ENCODE data around the gene WDR4. TPM values are rescaled to one million over a fixed set of nuclear protein-coding genes. Genes with fewer than 3 reads are reported as not detected.
"Not testable (repeated sequence)": the region's sequence is repeated elsewhere in the genome, so short reads cannot be mapped to it uniquely, and the experiment has no call there.

WDR4 gene
- total RNA-seq, 2 experiments from 2014 or later: 18.2 to 18.5 TPM

DNA sequence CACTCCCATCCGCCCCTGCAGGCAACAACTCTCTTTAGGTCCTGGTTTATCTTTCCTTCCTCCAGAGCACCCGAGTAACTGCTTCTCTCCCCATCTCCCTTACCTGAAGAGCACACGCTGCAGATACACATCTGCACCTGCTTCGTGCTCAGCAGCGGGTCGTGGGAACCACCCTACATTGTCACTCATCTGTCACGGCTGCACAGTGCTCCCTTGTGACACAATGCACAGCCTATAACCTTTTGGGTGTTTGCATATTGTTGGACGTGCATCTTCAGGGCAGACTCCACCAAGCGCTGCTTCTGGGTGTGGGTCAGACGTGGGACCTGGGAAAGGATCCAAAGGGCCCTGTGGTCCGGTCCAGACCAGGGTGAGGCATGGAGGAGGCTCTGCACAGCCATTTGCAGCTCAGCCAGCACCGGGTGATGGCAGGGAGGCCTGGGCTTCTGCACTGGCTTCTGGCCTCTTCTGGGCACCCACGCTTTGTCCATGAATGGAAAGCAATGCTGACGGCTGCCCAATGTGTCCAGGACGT is 42.5 kb downstream of the WDR4 start:
- H3K9me3 Mint-ChIP-seq: no peaks in the 10 kb centered on the region
- CTCF ChIA-PET: no interaction called here

DNA sequence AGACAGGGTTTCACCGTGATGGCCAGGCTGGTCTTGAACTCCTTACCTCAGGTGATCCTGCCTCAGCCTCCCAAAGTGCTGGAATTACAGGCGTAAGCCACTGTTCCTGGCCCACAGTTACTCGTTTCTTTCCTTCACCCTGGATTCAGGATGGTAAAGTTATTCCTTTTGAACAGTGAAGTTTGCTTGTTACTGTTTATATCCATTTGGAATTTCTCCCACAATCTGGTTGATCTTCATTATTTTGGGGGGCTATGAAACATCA is 43.0 kb downstream of the WDR4 start:
- H3K27me3 Mint-ChIP-seq: peaks cover 1% of the 10 kb centered on the region
- ChIA-PET CTCF (no interaction called here), POLR2A (no interaction called here)
- H3K4me1 Mint-ChIP-seq: peaks cover 28% of the 10 kb centered on the region
- H3K36me3 Mint-ChIP-seq (ENCODE audit: low read depth): peaks cover 6% of the 10 kb centered on the region
- H3K4me3 Mint-ChIP-seq: no peak overlapping the region
- DNase-seq: no peak
- no peak overlapping the region for H3K27ac Mint-ChIP-seq
- no peaks in the 10 kb centered on the region for H3K9me3 Mint-ChIP-seq

More for the DNA sequence above, 42.5 kb downstream of the WDR4 start:
- H3K4me1 Mint-ChIP-seq: peaks cover 23% of the 10 kb centered on the region
- H3K27ac Mint-ChIP-seq: no peak overlapping the region
- no peak overlapping the region for H3K4me3 Mint-ChIP-seq
- no peak for DNase-seq
- POLR2A ChIA-PET: no interaction called here
- H3K27me3 Mint-ChIP-seq: peaks cover 1% of the 10 kb centered on the region
- H3K36me3 Mint-ChIP-seq (ENCODE audit: low read depth): peaks cover 6% of the 10 kb centered on the region

DNA sequence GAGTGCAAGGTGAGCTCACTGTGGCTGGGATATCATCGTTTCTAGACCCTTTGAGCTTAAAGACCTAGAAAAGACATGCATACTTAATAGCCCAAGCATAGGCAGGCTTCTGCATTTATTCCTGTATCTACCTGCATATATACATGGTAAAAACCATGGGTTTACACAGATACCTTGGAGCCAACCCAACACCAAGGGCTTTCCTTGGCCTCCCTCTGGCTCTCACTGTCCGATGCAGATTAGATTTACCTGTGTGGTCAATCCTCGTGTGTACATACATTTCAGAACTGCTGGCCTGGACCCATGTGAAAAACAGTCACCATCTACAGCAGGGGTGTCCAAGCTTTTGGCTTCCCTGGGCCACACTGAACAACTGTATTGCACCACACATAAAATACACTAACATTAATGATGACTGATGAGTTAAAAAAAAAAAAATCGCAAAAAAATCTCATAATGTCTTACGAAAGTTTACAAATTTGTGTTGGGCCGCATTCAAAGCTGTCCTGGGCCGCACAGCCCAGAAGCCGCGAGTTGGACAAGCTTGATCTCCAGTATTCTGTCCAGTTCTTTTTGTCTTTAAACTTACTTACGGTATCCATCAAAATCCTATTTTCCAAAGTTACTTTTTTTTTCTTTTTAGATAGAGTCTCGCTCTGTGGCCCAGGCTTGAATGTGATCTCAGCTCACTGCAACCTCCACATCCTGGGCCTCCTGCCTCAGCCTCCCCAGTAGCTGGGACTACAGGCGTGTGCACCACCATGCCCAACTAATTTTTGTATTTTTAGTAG is 43.5 kb downstream of the WDR4 start:
- ChIA-PET CTCF (no interaction called here), POLR2A (interaction anchor here (0.7 kb wide), 1 partner anchor 64 kb away, joined by 3 read pairs; no protein-coding TSS in a partner anchor)
- peaks cover 4% of the 10 kb centered on the region for H3K27me3 Mint-ChIP-seq
- peaks cover 32% of the 10 kb centered on the region for H3K4me1 Mint-ChIP-seq
- no peaks in the 10 kb centered on the region for H3K9me3 Mint-ChIP-seq
- peaks cover 6% of the 10 kb centered on the region for H3K36me3 Mint-ChIP-seq (ENCODE audit: low read depth)
- no peak overlapping the region for H3K4me3 Mint-ChIP-seq
- H3K27ac Mint-ChIP-seq: no peak overlapping the region
- peak; percentile 9 for DNase-seq

DNA sequence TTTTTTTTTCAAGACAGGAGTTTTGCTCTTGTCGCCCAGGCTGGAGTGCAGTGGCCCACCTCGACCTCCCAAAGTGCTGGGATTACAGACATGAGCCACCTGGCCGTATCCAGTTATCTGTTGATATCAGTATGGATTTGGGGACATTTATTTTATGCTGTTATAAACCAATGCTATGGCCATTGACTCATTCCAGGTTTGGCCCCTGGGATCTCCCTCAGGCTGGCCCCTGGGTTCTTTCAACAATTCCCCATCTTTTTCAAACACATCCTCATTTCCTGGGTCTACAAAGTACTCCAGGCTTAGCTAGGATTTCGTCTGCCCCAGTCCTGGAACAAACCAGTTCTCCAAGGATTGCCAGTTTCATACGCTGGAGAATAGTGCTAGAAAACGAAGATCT is 44.1 kb downstream of the WDR4 start:
- POLR2A ChIA-PET: no interaction called here
- DNase-seq: peak; percentile 4
- peaks cover 6% of the 10 kb centered on the region for H3K36me3 Mint-ChIP-seq (ENCODE audit: low read depth)
- H3K4me3 Mint-ChIP-seq: no peak overlapping the region
- H3K27ac Mint-ChIP-seq: no peak overlapping the region
- peaks cover 6% of the 10 kb centered on the region for H3K27me3 Mint-ChIP-seq
- H3K4me1 Mint-ChIP-seq: peaks cover 35% of the 10 kb centered on the region
- H3K9me3 Mint-ChIP-seq: no peaks in the 10 kb centered on the region
- CTCF ChIA-PET: no interaction called here

DNA sequence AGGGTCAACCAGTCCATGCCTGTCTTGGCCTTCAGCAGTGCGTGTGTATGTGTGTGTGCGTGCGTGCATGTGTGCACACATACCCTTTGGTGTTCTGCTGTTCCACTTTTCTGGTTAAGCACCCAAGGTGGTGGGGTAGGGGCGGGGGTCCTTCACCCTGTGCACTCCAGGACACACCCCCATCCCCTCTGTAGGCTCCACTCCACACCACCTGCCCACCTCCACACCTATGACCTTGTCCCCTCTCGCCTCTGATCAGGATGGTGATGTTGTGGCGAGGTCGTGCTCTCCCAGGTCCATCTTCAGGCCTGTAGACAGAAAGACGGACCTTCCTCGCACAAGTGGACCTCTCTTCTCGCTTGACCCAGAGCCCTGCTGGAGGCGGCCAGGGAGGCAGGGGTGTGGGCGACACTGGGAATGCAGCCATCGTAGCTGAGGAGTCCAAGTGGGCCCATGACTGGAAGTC is 44.6 kb downstream of the WDR4 start:
- no peak overlapping the region for H3K27ac Mint-ChIP-seq
- peaks cover 6% of the 10 kb centered on the region for H3K36me3 Mint-ChIP-seq (ENCODE audit: low read depth)
- ChIA-PET POLR2A (no interaction called here), CTCF (no interaction called here)
- H3K4me1 Mint-ChIP-seq: peaks cover 35% of the 10 kb centered on the region
- peak; percentile 4 for DNase-seq
- H3K27me3 Mint-ChIP-seq: peaks cover 9% of the 10 kb centered on the region
- H3K9me3 Mint-ChIP-seq: no peaks in the 10 kb centered on the region
- H3K4me3 Mint-ChIP-seq: no peak overlapping the region

DNA sequence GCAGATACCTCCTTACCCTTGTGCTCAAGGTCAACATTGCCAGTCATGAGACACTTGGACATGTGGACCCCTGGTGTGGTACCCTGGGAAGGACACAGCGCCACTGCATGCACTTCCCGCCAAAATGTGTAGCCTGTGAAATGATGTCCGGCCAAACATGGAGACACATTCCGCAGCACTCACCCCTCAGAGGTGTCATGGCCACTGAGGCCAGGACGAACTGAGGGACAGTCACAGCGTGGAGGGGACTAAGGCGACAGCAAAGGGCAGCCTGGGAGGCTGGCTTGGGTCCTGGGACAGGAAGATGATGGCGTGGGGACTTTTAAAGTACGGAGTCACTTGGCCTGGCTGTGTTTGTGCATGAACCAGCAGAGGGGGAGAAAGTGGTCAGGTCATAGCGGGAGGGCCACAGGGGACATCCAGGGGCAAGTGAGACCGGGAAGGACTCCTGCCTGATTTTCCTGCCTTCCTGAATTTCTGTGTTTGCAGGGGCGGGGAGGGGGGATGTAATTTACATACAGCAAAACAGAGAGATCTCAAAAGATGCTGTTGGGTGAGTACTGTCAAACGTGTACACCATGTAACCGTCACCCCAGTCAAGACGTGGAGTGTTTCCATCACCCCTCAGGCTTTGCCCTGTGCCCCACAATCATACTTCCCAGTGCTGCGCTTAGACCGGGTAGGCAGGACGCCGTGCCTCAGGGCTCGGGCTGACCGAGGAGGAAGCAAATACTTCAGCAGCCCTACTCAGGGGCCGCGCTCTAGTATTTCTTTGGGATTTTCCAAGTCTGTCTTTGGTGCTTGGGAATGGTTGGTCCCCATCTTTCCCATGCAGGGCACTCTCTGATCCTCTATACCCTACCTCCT is 45.2 kb downstream of the WDR4 start:
- no peak overlapping the region for H3K4me3 Mint-ChIP-seq
- ChIA-PET CTCF (interaction anchor here (0.6 to 3.6 kb wide), 2 partner anchors 241 to 416 kb away, joined by 3 to 23 read pairs; no protein-coding TSS in a partner anchor), POLR2A (no interaction called here)
- peaks cover 16% of the 10 kb centered on the region for H3K27me3 Mint-ChIP-seq
- H3K9me3 Mint-ChIP-seq: no peaks in the 10 kb centered on the region
- H3K27ac Mint-ChIP-seq: no peak overlapping the region
- DNase-seq: peak; percentile 15
- H3K4me1 Mint-ChIP-seq: peaks cover 35% of the 10 kb centered on the region
- peaks cover 2% of the 10 kb centered on the region for H3K36me3 Mint-ChIP-seq (ENCODE audit: low read depth)

DNA sequence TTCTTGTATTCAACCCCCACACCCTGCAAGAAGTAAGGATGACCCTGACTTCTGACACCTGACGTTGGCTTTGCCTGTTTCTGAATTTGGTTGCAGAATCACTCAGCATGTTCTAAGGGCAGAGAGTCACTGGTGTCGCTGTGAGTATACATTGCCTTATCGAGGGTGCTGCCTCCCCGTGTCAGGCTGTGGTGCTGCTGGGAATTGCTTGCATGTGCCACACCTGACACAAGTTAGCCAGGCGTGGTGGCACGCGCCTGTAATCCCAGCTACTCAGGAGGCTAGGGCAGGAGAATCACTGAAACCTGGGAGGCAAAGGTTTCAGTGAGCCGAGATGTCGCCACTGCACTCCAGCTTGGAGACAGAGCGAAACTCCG is 45.9 kb downstream of the WDR4 start:
- POLR2A ChIA-PET: no interaction called here
- H3K27ac Mint-ChIP-seq: no peak overlapping the region
- H3K27me3 Mint-ChIP-seq: peaks cover 21% of the 10 kb centered on the region
- H3K4me3 Mint-ChIP-seq: peak overlapping the region; percentile 3
- peak; percentile 73 for DNase-seq
- H3K36me3 Mint-ChIP-seq (ENCODE audit: low read depth): no peaks in the 10 kb centered on the region
- H3K4me1 Mint-ChIP-seq: peaks cover 35% of the 10 kb centered on the region
- no peaks in the 10 kb centered on the region for H3K9me3 Mint-ChIP-seq
- CTCF ChIA-PET: interaction anchor here (0.6 to 3.6 kb wide), 3 partner anchors 240 to 415 kb away, joined by 3 to 23 read pairs (median 3); no protein-coding TSS in a partner anchor

DNA sequence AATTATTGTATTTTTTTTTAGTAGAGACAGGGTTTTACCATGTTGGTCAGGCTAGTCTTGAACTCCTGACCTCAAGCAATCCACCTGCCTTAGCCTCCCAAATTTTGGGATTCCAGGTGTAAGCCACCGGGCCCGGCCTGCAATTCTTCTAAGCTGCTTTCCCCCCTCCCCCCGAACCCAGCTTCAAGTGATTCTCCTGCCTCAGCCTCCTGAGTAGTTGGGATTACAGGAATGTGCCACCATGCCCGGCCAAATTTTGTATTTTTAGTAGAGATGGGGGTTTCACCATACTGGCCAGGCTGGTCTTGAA is 47.1 kb downstream of the WDR4 start:
- H3K36me3 Mint-ChIP-seq (ENCODE audit: low read depth); H3K27ac Mint-ChIP-seq; H3K9me3 Mint-ChIP-seq; POLR2A ChIA-PET; H3K4me3 Mint-ChIP-seq; DNase-seq: not testable (repeated sequence)
- peaks cover 35% of the 10 kb centered on the region for H3K4me1 Mint-ChIP-seq
- H3K27me3 Mint-ChIP-seq: peaks cover 32% of the 10 kb centered on the region
- CTCF ChIA-PET: interaction anchor here (3.6 kb wide), 1 partner anchor 239 kb away, joined by 23 read pairs; no protein-coding TSS in a partner anchor

DNA sequence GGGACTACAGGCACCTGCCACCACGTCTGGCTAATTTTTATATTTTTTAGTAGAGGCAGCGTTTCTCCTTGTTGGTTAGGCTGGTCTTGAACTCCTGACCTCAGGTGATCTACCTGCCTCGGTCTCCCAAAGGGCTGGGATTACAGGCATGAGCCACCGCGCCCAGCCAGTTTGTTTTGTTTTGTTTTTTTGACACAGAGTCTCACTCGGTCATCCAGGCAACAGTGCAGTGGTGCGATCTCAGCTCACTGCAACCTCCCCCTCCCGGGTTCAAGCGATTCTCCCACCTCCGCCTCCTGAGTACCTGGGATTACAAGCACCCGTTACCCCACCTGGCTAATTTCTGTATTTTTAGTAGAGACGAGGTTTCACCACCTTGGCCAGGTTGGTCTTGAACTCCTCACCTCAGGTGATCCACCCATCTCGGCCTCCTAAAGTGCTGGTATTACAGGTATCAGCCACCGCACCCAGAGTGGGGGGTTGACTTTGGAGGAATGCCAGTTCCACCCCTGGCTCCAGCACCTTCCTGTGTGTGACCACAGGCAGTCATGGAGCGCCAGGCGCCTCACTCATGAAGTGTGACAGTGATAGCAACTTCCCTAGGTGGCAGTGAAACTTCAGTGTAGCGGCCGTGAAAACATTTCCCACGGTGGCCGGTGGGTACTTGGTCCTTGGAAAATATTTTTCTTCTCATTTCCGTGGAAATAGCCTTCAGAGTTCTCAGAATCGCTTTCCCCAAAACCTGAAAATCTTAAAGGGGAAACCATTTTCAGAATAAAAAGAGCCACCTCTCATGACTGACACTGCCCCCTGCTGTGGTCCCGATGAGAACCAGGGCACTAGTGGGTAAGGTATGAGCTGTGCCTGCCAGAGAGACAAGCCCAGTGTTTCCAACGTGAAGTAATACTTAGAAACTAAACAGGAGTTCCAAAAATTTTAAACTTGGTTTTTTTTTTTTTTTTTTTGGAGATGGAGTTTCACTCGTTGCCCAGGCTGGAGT is 48.6 kb downstream of the WDR4 start:
- peak; percentile 28 for DNase-seq
- POLR2A ChIA-PET: no interaction called here
- Mint-ChIP-seq H3K9me3 (no peaks in the 10 kb centered on the region), H3K4me3 (no peak overlapping the region), H3K27ac (no peak overlapping the region), H3K36me3 (ENCODE audit: low read depth) (no peaks in the 10 kb centered on the region), H3K27me3 (peaks cover 37% of the 10 kb centered on the region), H3K4me1 (peaks cover 35% of the 10 kb centered on the region)
- CTCF ChIA-PET: interaction anchor here (0.6 to 3.6 kb wide), 3 partner anchors 137 to 237 kb away, joined by 3 to 23 read pairs (median 3); no protein-coding TSS in a partner anchor

DNA sequence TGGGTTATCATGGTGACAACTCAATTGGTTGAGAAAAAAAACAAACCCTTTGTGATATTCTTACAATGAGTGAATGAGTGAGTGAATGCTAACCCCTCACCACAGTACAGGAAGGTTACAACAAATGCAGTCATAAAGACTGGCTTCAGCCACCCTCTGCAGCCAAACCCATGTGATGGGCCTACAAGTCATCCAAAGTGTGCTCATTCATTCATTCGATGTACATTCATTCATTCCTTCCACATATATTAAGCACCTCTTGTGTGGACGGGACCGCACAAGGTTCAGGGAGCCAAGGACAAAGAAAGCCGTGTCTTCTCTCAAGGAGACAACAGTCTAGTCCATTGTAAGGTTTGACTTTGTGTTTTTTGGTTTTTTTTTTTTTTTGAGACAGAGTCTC is 49.4 kb downstream of the WDR4 start:
- peaks cover 35% of the 10 kb centered on the region for H3K4me1 Mint-ChIP-seq
- POLR2A ChIA-PET: no interaction called here
- H3K9me3 Mint-ChIP-seq: no peaks in the 10 kb centered on the region
- H3K36me3 Mint-ChIP-seq (ENCODE audit: low read depth): no peaks in the 10 kb centered on the region
- H3K27ac Mint-ChIP-seq: no peak overlapping the region
- CTCF ChIA-PET: no interaction called here
- no peak for DNase-seq
- no peak overlapping the region for H3K4me3 Mint-ChIP-seq
- peaks cover 45% of the 10 kb centered on the region for H3K27me3 Mint-ChIP-seq

DNA sequence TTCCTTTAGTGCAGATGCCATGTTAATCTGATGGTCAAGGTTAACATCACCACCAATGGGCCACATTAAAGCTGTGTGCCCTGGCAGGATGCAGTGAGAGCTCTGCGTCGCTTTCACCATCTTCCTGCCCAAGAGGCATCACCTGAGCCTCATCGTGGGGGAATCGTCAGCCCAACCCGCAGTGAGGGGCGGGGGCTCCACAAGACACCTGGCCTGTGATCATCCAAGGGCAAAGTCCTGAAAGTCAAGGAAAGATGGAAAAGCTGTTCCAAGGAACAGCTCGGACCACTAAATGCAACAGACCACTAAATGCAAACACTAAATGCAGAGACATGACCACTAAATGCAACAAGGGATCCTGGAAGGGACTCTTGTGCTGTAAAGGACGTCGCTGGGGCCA is 49.9 kb downstream of the WDR4 start:
- Mint-ChIP-seq H3K36me3 (ENCODE audit: low read depth) (no peaks in the 10 kb centered on the region), H3K27me3 (peaks cover 47% of the 10 kb centered on the region), H3K4me1 (peaks cover 35% of the 10 kb centered on the region), H3K4me3 (no peak overlapping the region), H3K9me3 (no peaks in the 10 kb centered on the region), H3K27ac (no peak overlapping the region)
- POLR2A ChIA-PET: no interaction called here
- DNase-seq: peak; percentile 8
- CTCF ChIA-PET: no interaction called here

DNA sequence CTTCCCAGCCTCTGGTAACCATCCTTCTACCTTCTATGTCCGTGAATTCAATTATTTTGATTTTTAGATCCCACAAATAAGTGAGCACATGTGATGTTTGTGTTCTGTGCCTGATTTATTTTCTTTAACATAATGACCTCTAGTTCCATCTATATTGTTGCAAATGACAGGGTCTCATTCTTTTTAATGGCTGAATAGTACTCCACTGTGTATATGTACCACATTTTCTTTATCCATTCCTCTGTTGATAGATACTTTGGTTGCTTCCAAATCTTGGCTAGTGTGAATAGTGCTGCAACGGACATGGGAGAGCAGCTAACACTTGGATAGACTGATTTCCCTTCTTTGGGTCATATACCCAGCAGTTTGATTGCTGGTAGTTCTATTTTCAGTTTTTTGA is 51.8 kb downstream of the WDR4 start:
- ChIA-PET POLR2A (no interaction called here), CTCF (interaction anchor here (1.3 kb wide), 1 partner anchor 9 kb away, joined by 3 read pairs; no protein-coding TSS in a partner anchor)
- no peaks in the 10 kb centered on the region for H3K36me3 Mint-ChIP-seq (ENCODE audit: low read depth)
- H3K27ac Mint-ChIP-seq: no peak overlapping the region
- H3K9me3 Mint-ChIP-seq: no peaks in the 10 kb centered on the region
- no peak overlapping the region for H3K4me3 Mint-ChIP-seq
- peaks cover 19% of the 10 kb centered on the region for H3K4me1 Mint-ChIP-seq
- no peak for DNase-seq
- peaks cover 47% of the 10 kb centered on the region for H3K27me3 Mint-ChIP-seq

Measured in activated CD4-positive, alpha-beta memory T cell treated with anti-CD3 and anti-CD28 coated beads, Interleukin-2, amount 10 ng/mL, durations not matched to agents 7 days and 5 days (primary cell).